Panc1 (cell line): Measurements from ENCODE around the gene SVIL. TPM values are rescaled to one million over a fixed set of nuclear protein-coding genes. Genes with fewer than 3 reads are reported as not detected.
A peak's percentile ranks its signal among the peaks of the same experiment; 100 is the strongest.

Experiments used
- ATAC-seq: fragments of 200-7000 bp; cut with Tn5 transposase; 2 replicates; pipeline ENCODE4 v1.9.1; 2020; ENCODE audit warnings: mild to moderate bottlenecking, moderate library complexity
- BruUV-seq: library from RNA; stranded (reverse); fragments of 400-500 nt; replicated peaks from 2 replicates; lab custom pipeline; 2021; lab: Mats Ljungman, UMichigan
- CTCF ChIA-PET: fragments of 300-600 bp; sonication (Branson Sonifier 250); formaldehyde crosslinking; loops from one replicate; lab custom pipeline; 2022; ENCODE audit warnings: antibody characterized with exemption; lab: Charles Lee
- POLR2A ChIA-PET: fragments of 300-600 bp; sonication (Branson Sonifier 250); formaldehyde crosslinking; loops from one replicate; lab custom pipeline; 2022; ENCODE audit warnings: antibody characterized with exemption; lab: Charles Lee
- DNase-seq: peaks from one replicate; pipeline ENCODE4 v3.0.0-alpha.2; 2010; ENCODE audit warnings: low read depth, low spot score
- H3K27ac ChIP-seq: 2 replicates; pipeline ENCODE4 v1.5.1; 2011; ENCODE audit warnings: mild to moderate bottlenecking, low read length, inconsistent platforms
- H3K27me3 ChIP-seq: fragments of 200-500 bp; sonication (Bioruptor generic); 2 replicates; pipeline ENCODE4 v1.6.0; 2014; ENCODE audit warnings: low read length, inconsistent platforms; ENCODE audit not compliant: control insufficient read depth, insufficient read depth
- H3K36me3 ChIP-seq: fragments of 200-500 bp; sonication (Bioruptor generic); 2 replicates; pipeline ENCODE4 v1.5.1; 2014; ENCODE audit warnings: inconsistent platforms, mild to moderate bottlenecking, low read length, moderate library complexity; ENCODE audit not compliant: control insufficient read depth, insufficient read depth
- H3K4me1 ChIP-seq: 2 replicates; pipeline ENCODE4 v1.5.1; 2011; ENCODE audit warnings: inconsistent platforms, mild to moderate bottlenecking, low read length, moderate library complexity; ENCODE audit not compliant: control insufficient read depth, insufficient read depth
- H3K4me3 ChIP-seq, 2 experiments: 2 replicates each; pipeline ENCODE4 v1.5.1; 2011 to 2012; ENCODE audit warnings: low read depth in 2 of 2, low read length in 2 of 2, mild to moderate bottlenecking in 2 of 2, inconsistent platforms in 1 of 2, moderate library complexity in 1 of 2
- H3K9me3 ChIP-seq: fragments of 200-500 bp; sonication (Bioruptor generic); 2 replicates; pipeline ENCODE4 v1.5.1; 2014; ENCODE audit warnings: low read depth, mild to moderate bottlenecking, inconsistent platforms, low read length, moderate library complexity; ENCODE audit not compliant: control insufficient read depth, insufficient read depth
- CTCF ChIP-seq: fragments of 450-650 bp; IDR thresholded peaks from 2 replicates; pipeline ENCODE4 v1.5.1; 2017; ENCODE audit warnings: mild to moderate bottlenecking
- POLR2AphosphoS5 ChIP-seq: IDR thresholded peaks from 2 replicates; pipeline ENCODE4 v1.6.1; 2012; ENCODE audit warnings: mild to moderate bottlenecking, low read depth, low read length, moderate library complexity
- REST ChIP-seq, 2 experiments: IDR thresholded peaks; 2 replicates each; pipeline ENCODE4 v1.6.1; 2011 to 2012; ENCODE audit warnings: low read depth in 2 of 2, control low read depth in 1 of 2, low read length in 1 of 2, mild to moderate bottlenecking in 1 of 2, moderate library complexity in 1 of 2; ENCODE audit not compliant: insufficient read depth in 1 of 2
- SIN3A ChIP-seq: IDR thresholded peaks from 2 replicates; pipeline ENCODE4 v1.6.1; 2012; ENCODE audit warnings: low read depth, mild to moderate bottlenecking, low read length, moderate library complexity, borderline replicate concordance; ENCODE audit not compliant: insufficient read depth
- TCF7L2 ChIP-seq: IDR thresholded peaks from 2 replicates; pipeline ENCODE4 v1.6.1; 2011; ENCODE audit warnings: mild to moderate bottlenecking, low read depth, low read length, inconsistent platforms
- in situ Hi-C: cut with HindIII; loops from 2 replicates; pipeline ENCODE4 v1.10.0; 2016; ENCODE audit warnings: low sequenced_read_pairs, low pct_unique_long_range_greater_than_20kb
- intact Hi-C: fragments of 100-400 bp; cut with micrococcal nuclease; formaldehyde crosslinking; loops from one replicate; pipeline ENCODE4 v1.10.0; 2022; ENCODE audit not compliant: unreplicated experiment
- total RNA-seq: library from RNA; stranded (reverse); gene quantifications from one replicate; pipeline ENCODE4 v1.2.1, GENCODE V29; 2021; ENCODE audit not compliant: unreplicated experiment

The SVIL gene
- total RNA-seq, 1 experiment from 2014 or later = 72.8 TPM

GRCh38 chr10:29534590-29534989 is 100.2 kb downstream of the SVIL start:
- BruUV-seq = no TSS peak
- no peaks in the 10 kb centered on the region for H3K36me3 ChIP-seq
- peaks cover 20% of the 10 kb centered on the region for H3K4me1 ChIP-seq
- H3K27ac ChIP-seq = peak overlapping the region; percentile 77; the same call in 1 of the 2 replicates
- intact Hi-C loops (no loop called here), in situ Hi-C loops (no loop called here)
- no peak overlapping the region for H3K4me3 ChIP-seq
- ChIA-PET CTCF (interaction anchor here (0.6 to 1.5 kb wide), 2 partner anchors 21 to 126 kb away, joined by 3 to 6 read pairs; no protein-coding TSS in a partner anchor), POLR2A (no interaction called here)
- no peaks in the 10 kb centered on the region for H3K9me3 ChIP-seq
- no peak for ATAC-seq
- no peaks in the 10 kb centered on the region for H3K27me3 ChIP-seq
- TF ChIP-seq CTCF (no peak), POLR2AphosphoS5 (no peak), TCF7L2 (no peak), SIN3A (no peak), REST (IDR thresholded peaks at IDR 0.05; ENCODE audit: insufficient read depth in 1 of 2, low read depth in 2 of 2, low read length in 1 of 2) (no peak)
- DNase-seq = no peak

- ChIA-PET POLR2A (no interaction called here), CTCF (no interaction called here)
- intact Hi-C loops = no loop called here
- H3K27me3 ChIP-seq = no peaks in the 10 kb centered on the region
- no peaks in the 10 kb centered on the region for H3K9me3 ChIP-seq
- ATAC-seq = no peak
- DNase-seq = no peak
- no TSS peak for BruUV-seq
- H3K4me1 ChIP-seq = peaks cover 20% of the 10 kb centered on the region
- no peak overlapping the region for H3K27ac ChIP-seq
- no peak for TF ChIP-seq REST (IDR thresholded peaks at IDR 0.05; ENCODE audit: insufficient read depth in 1 of 2, low read depth in 2 of 2, low read length in 1 of 2)
- TF ChIP-seq POLR2AphosphoS5 = no peak
- no peak for TF ChIP-seq SIN3A
- no peak for TF ChIP-seq TCF7L2
- TF ChIP-seq CTCF = no peak
- no peak overlapping the region for H3K4me3 ChIP-seq
- no peaks in the 10 kb centered on the region; the same call in 1 of the 2 replicates for H3K36me3 ChIP-seq
- in situ Hi-C loops = no loop called here
These were observed 101.0 kb downstream of the SVIL start for GRCh38 chr10:29533696-29534285.
